Activated gamma-delta T cell (primary cell): ENCODE data around the gene SLC25A53.

Experiments used
- DNase-seq: peaks from one replicate; lab custom pipeline; 2025; lab: John Stamatoyannopoulos, UW
- total RNA-seq, 2 donors: gene quantifications; one replicate each; lab custom pipeline; 2026; lab: John Stamatoyannopoulos, UW

Gene SLC25A53, protein sequence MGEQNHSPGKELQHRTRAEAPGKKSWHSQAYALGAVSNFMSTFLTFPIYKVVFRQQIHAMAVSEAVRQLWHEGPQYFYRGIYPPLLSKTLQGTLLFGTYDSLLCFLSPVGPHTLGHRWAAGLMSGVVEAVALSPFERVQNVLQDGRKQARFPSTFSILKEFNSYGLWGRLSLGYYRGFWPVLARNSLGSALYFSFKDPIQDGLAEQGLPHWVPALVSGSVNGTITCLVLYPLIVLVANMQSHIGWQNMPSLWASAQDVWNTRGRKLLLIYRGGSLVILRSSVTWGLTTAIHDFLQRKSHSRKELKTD
- 13.9 to 26.4 reads per million in 2 donors for total RNA-seq

GRCh38 chrX:104156630-104157529 lies at the start of gene SLC25A53:
Gene SLC25A53, minus strand, starts transcription at chrX:104157009. Its CDS starts 51,752 bp downstream, at chrX:104105257.
- DNase-seq = peak; percentile 55

DNA sequence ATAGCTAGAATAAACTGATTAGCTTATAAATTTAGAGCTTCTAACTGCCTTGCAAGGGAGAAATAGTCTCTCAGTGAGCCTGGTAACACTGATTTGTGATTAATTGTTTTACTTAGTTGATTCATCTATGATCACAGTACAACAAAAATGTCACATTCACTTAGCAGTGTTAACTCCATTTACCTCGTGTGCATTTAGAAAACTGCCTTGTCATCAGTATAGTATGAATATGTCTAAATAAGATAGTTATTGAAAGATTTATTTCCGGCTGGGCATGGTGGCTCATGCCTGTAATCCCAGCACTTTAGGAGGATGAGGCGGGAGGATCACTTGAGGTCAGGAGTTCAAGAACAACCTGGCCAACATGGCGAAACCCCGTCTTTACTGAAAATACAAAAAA lies 48.7 kb upstream of the SLC25A53 start:
- DNase-seq = no peak

DNA sequence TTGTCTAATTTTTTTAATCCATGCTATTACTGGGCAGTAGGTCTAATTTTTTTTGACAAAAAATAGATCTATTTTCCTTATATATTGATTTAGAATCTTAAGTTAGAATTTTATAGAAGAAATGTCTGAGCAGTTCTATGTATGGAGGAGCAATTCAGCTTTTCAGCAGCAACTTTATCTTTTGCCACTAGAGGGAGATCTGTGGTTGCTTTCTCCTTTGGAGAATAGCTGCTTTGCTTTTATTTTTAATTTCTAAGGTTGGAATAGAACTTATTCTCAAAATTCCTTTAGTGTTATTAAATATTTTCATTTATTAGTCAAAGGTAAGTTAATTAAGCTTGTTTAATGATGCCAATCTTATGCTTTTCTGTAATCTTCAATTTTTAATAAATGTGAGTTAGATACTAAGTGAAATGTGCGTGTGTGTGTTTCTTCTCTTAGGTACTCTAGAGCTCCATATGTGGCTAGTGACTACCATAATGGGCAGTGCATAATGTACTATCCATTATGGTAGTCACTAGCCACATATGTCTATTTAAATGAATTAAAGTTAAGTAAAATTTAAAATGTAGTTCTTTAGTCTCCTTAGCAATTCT lies 38.8 kb upstream of the SLC25A53 start:
- no peak for DNase-seq

GRCh38 chrX:104195013-104195412 lies 38.2 kb upstream of the SLC25A53 start:
- no peak for DNase-seq

DNA sequence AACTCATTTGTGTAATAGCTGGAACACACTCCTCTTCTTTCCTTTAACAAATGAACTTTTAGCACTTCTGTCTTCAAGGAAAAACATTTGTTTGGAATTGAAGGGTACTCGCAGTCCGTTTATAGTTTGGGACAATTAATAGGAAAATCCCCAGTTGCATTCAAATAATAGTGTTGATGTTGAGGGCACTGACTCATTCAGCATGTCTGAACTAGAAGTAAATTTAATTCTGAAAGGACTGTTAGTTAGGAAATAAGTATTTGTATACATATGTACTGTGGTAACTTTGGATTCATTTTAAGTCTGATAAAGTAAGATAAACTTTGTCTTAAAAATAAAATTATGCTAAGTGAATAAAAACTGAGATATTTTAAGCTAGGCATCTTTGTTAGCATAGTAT lies 36.7 kb upstream of the SLC25A53 start:
- no peak for DNase-seq

DNA sequence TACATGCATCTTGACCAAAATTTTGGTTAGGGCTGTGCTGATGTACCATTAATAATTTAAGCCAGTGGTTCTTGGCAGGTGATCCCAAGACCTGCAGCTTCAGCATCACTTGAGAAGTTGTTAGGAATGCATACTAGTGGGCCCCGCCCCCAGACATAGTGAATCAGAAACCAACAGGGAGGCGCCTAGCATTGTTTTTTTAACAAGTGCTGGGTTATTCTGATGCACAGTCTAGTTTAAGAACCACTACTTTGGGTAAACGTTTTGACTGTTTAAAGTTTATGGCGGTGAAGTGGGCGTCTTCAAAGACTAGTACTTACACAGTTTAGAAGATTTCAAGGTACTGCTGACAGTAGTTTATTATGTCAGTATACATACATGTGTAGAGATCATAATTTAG lies 33.0 kb upstream of the SLC25A53 start:
- no peak for DNase-seq

DNA sequence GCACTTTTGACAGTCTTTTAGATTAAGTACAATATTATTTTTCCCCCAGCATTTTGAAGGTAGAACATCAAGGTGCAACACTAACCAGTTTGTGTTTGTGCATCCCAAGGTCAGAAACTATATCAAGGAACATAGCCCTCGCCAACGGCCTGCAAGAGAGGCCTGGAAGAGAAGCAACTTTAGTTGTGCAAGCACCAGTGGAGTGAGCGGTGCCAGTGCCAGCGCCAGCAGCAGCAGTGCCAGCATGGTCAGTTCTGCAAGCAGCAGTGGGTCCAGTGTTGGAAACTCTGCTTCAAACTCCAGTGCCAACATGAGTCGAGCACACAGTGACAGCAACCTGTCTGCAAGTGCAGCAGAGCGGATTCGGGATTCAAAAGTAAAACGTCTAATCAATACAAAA lies 31.1 kb upstream of the SLC25A53 start:
- no peak for DNase-seq

GRCh38 chrX:104183685-104184084 lies 26.9 kb upstream of the SLC25A53 start:
- no peak for DNase-seq

DNA sequence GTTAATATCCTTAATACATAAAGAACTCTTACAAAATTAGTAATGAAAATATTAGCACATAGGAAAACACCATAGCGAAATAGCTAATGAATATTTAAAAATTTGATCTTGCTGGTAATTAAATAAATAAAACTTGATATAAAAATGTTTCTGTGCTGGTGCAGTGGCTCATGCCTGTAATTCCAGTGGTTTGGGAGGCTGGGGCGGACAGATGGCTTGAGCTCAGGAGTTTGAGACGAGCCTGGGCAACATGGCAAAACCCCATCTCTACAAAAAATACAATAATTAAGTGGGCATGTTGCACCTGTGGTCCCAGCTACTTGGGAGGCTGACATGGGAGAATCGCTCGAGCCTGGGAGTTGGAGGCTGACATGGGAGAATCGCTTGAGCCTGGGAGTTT lies 17.0 kb upstream of the SLC25A53 start:
- DNase-seq = no peak

GRCh38 chrX:104172788-104173187 lies 16.0 kb upstream of the SLC25A53 start:
- no peak for DNase-seq

GRCh38 chrX:104172121-104172520 lies 15.3 kb upstream of the SLC25A53 start:
- DNase-seq = no peak

DNA sequence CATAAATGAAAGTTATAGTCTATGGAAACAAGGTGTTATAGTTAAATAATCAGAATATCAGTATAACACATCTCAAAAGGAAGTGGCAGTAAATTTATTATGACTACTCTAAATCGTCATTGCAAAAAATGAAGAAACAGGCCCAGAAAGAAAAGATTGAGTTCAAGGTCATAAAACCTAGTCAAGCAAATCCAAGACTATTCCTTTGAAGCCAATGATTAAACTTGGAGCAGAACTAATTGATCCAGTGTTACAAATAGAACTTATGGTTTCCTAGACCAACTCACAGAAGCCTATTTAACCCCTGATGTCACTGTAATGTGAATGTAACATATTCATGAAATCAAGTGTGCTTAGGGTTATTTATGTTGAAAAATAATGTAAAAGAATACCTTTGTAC lies 11.3 kb upstream of the SLC25A53 start:
- DNase-seq = no peak

DNA sequence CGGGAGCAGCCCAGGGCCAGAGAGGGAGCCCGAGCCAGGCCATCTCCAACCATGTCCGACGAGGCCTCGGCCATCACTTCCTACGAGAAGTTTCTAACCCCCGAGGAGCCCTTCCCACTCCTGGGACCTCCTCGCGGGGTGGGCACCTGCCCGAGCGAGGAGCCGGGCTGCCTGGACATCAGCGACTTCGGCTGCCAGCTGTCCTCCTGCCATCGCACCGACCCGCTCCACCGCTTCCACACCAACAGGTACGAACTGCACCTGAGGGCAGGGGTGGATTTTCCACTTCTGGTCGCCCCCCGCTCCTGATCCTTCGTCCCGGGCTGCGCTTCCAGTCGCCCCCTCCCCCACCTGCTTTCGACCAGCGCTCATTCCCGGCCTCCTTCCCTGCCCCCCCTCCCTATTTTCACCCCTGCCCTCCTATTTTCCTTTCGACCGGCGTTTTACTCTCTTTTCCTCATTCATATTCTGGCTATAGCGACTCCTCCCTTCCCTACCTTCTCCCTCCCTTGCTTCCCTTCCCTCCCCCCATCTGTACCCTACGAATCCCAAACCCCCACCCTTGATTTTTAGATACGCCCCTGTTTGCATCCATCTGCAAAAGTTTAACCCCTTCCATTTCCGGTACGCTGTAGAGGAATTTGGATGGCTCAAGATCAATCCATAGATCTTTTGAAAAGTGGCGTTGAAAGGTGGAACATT lies 10.1 kb upstream of the SLC25A53 start:
- DNase-seq = no peak

DNA sequence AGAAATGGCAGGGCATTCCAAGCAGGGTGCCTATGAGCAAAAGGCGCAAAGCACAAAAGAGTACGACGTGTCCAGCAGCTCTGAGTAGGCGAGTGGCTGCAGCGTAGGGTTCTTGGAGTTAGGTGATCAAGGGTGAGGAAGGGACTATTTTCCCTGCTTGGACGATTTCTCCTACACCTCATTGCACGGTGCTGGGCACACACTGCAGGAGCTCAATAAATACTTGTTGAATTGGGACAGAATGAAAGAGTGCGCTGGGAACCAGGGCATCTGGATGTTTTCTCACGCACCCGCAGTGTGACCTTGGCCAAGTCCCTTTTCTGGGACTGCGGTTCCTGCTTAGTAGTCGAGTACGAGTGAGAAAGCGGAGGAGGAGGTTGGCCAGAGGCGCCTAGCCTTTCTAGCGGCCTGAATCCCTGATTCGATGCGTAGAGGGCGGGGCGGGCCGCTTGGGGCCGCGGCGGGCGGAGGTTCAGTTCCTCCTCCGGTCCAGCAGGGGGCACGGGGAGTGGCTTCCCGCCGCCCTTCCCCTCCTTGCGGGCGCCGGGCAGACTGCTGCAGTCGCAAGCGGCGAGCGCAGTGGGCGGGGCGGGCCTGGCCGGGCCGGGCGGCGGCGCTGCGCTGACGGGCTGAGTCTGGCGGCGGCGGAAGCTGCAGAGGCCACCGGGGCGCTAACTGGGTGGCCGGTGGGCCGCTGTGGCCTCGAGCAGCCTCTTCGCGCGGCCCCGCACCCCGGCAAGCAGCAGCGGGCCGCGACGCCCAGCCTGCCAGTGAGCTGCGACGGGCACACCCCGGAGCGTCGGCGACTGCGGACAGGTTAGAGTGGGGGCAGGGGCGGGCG lies 9.3 kb upstream of the SLC25A53 start, which contains the start of gene FAM199X:
FAM199X (plus strand) TSS at position 560 of the 841 bp plus-strand sequence. CDS start 333 bp downstream, outside the sequence.
- peak; percentile 75 for DNase-seq

- no peak for DNase-seq
Measured at GRCh38 chrX:104151037-104151436, 5.8 kb downstream of the SLC25A53 start.

DNA sequence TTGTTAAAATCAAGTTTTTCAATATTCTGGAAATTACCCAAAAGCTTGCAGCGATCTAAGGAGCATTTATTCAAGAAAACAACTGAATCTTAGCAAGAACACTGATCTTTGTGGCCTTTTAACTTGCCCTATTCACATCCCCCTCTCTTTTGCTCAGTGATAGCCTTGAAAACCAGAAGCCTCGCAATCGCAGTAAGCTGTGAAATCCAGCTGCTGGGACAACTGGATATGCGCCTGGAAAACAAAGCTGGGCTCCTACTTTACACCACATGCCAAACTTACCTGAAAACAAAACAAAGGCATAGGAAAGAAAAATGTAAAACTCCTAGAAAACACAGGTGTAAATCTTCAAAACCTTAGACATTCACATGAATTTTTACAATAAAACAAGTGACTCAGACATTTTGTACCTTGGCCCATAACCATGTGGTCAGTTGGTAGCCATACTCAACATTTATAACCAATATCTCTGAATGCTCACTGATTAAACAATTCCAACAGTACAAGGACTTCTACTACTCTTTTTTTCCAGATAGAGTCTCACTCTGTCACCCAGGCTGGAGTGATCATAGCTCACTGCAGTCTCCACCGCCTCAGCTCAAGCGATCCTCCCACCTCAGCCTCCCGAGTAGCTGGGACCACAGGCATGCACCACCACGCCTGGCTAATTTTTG lies 15.6 kb downstream of the SLC25A53 start:
- no peak for DNase-seq

GRCh38 chrX:104137496-104137895 lies 19.3 kb downstream of the SLC25A53 start:
- no peak for DNase-seq

DNA sequence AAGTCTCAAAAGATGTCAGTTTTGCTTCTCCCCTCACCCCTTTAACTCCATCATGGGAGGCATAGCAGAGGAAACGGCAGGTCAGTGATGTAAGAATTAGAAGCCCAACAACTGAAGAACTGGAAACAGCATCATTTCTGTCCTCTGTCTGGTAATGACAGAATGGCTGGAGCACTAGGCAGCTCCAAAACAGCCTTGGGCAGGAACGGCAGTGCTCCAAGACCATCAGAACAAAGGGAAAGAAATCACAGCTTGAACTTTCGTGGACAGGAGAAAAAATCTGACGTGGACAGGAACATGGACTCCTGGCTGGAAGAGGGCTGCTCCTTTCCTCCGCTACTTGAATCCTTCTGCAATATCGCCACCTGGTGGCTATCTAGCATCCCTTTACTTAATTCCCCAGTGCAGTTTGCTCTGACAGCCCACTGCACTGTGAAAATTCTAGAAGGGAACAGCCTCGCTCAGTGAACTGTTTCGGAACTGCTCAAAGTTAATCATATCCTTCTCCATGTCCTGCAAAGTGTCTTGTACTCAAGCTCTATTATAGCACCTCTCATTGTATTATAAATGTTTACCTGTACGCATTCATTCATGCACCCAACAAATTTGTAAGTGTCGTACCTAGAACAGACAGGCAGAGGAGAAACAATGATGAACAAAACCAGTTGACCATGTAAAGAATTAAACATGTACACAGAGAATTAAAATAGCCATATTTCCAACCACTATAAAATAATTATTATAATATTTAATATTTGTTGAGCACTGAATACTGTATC lies 20.4 kb downstream of the SLC25A53 start:
- DNase-seq = no peak

DNA sequence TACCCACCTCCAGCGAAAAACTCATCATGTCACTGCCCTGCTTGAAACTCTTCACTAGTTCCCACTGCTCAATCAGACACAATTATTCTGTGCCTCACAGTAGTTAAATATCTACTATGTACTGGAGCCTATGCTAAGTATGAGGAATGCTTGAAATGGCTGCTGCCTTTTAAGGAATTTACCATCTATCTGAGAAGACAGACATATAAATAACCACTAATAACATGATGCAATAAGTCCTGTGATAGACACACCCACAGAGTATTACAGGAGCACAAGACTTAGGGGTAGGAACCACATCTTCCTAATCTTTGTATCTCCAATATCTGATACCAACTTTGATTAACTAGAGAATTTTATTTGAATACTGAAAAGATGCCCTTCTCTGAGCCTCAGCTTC lies 21.1 kb downstream of the SLC25A53 start:
- no peak for DNase-seq
